ENCODE data around the gene NEU2. TPM values are rescaled to one million over a fixed set of nuclear protein-coding genes. Genes with fewer than 3 reads are reported as not detected.

The NEU2 gene
- total RNA-seq, 1 donor from 2014 or later: not detected

DNA sequence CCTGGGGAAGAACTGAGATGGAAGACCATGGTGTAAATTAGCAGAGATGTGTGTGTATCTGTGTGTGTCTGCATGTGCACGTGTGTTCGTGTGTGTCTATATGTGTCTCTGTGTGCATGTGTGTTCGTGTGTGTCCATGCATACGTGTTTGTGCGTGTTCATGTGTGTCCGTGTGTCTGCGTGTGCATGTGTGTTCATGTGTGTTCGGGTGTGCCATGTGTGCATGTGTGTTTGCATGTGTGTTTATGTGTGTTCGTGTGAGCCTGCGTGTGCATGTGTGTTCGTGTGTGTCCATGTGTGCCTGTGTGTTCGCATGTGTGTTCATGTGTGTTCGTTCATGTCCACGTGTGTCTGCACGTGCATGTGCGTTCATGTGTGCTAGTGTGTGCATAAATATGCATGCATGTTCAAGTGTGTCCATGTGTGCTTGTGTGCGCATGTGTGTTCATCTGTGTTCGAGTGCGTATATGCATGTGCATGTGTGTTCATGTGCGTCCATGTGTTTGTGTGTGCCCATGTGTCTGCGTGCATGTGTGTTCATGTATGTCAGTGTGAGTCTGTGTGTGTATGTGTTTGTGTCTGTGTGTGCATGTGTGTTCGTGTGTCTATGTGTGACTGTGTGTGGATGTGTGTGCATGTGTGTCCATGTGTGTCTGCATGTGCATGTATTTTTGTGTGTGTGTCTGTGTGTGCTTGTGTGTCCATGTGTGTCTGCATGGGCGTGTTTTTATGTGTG is 3.1 kb downstream of the NEU2 start:
- intact Hi-C loops (cut with micrococcal nuclease): no loop called here
- no peaks in the 10 kb centered on the region for H3K4me1 Mint-ChIP-seq
- no peak overlapping the region for H3K4me3 Mint-ChIP-seq
- TF ChIP-seq, protein P1, sequence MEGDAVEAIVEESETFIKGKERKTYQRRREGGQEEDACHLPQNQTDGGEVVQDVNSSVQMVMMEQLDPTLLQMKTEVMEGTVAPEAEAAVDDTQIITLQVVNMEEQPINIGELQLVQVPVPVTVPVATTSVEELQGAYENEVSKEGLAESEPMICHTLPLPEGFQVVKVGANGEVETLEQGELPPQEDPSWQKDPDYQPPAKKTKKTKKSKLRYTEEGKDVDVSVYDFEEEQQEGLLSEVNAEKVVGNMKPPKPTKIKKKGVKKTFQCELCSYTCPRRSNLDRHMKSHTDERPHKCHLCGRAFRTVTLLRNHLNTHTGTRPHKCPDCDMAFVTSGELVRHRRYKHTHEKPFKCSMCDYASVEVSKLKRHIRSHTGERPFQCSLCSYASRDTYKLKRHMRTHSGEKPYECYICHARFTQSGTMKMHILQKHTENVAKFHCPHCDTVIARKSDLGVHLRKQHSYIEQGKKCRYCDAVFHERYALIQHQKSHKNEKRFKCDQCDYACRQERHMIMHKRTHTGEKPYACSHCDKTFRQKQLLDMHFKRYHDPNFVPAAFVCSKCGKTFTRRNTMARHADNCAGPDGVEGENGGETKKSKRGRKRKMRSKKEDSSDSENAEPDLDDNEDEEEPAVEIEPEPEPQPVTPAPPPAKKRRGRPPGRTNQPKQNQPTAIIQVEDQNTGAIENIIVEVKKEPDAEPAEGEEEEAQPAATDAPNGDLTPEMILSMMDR (IDR thresholded peaks at IDR 0.05): no peak
- no peak for DNase-seq
- H3K9me3 Mint-ChIP-seq: no peaks in the 10 kb centered on the region
- ChIA-PET POLR2A (no interaction called here), CTCF (no interaction called here)
- ATAC-seq (ENCODE audit: low read depth): no peak
- no peaks in the 10 kb centered on the region for H3K36me3 Mint-ChIP-seq (ENCODE audit: low read depth)
- no peak overlapping the region for H3K27ac Mint-ChIP-seq
- H3K27me3 Mint-ChIP-seq: no peaks in the 10 kb centered on the region

DNA sequence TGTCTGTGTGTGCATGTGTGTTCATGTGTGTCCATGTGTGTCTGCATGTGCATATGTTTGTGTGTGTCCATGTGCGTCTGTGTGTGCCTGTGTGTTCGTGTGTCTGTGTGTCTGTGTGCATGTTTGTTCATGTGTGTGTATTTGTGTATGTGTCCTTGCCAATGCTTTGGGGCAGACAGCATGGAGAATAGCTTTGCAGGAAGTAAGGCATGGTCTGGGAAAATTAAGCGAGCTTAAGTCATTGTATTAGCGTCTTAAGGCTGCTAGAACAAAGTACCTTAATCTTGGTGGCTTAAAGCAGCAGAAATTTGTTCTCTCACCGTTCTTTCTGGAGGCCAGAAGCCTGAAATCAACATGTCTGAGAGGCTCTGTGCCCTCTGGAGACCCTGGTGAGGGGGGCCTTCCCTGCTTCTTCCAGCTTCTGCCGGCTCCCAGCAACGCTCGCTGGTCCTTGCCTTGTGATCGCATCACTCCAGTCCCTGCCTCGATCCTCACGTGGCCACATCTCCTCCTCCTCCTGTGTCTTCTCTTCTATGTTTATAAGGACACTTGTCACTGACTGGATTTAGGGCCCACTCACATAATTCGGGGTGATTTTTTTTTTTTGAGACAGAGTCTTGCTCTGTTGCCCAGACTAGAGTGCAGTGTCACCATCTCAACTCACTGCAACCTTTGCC is 3.8 kb downstream of the NEU2 start:
- H3K36me3 Mint-ChIP-seq (ENCODE audit: low read depth): no peaks in the 10 kb centered on the region
- TF ChIP-seq, protein P1 (IDR thresholded peaks at IDR 0.05): no peak
- DNase-seq (no peak), ATAC-seq (ENCODE audit: low read depth) (no peak)
- ChIA-PET CTCF (no interaction called here), POLR2A (no interaction called here)
- no peak overlapping the region for H3K4me3 Mint-ChIP-seq
- no peaks in the 10 kb centered on the region for H3K27me3 Mint-ChIP-seq
- no peaks in the 10 kb centered on the region for H3K9me3 Mint-ChIP-seq
- H3K4me1 Mint-ChIP-seq: no peaks in the 10 kb centered on the region
- H3K27ac Mint-ChIP-seq: no peak overlapping the region
- intact Hi-C loops (cut with micrococcal nuclease): no loop called here

DNA sequence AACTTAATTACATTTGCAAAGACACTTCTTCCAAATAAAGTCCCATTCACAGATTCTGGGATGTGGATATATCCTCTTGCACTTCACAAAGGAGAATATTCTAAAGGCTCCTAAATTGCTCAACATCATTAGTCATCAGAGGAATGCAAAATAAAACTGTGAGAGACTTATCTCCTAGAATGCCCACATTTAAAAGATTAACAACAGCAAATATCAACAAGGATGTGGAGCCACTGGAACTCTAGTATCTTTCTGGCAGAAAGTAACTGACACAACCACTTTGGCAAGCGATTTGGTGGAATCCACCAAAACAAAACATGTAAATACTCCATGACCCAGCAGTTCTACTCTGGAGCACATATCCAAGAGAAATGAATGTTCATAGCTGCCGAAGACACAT is 4.6 kb downstream of the NEU2 start:
- CTCF ChIA-PET: no interaction called here
- ATAC-seq (ENCODE audit: low read depth): no peak
- Mint-ChIP-seq H3K9me3 (no peaks in the 10 kb centered on the region), H3K27me3 (peaks cover 2% of the 10 kb centered on the region), H3K4me3 (no peak overlapping the region), H3K27ac (no peak overlapping the region), H3K36me3 (ENCODE audit: low read depth) (no peaks in the 10 kb centered on the region), H3K4me1 (no peaks in the 10 kb centered on the region)
- POLR2A ChIA-PET: no interaction called here
- TF ChIP-seq, protein P1 (IDR thresholded peaks at IDR 0.05): no peak
- intact Hi-C loops (cut with micrococcal nuclease): no loop called here
- no peak for DNase-seq

DNA sequence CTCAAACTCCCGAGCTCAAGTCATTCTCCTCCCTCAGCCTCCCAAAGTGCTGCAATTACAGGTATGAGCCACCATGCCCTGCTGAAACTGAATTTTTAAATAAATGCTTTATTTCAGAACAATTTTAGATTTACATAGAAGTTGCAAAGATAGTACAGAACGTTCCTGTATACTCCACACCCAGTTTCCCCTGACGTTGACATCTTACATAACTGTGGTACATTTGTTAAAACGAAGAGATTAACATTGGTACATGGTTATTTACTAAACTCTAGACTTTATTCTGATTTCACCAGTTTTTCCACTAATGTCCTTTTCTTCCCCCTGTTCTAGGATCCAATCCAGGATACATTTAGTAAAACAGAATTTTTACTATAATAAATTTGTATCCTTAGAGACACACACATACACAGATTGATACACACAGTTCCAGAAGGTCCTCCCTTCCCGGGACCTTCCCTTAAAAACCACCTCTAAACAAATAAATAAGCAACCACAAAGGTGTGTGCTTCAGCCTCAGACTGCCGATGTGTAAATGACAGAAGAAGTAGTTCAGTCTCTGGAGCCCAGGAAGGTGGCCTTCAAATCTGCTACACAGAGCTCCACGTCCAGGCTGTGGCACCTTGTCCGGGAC is 6.9 kb downstream of the NEU2 start:
- POLR2A ChIA-PET: no interaction called here
- ATAC-seq (ENCODE audit: low read depth) (no peak), DNase-seq (no peak)
- Mint-ChIP-seq H3K9me3 (no peaks in the 10 kb centered on the region), H3K4me3 (no peak overlapping the region), H3K4me1 (no peaks in the 10 kb centered on the region), H3K36me3 (ENCODE audit: low read depth) (no peaks in the 10 kb centered on the region), H3K27ac (no peak overlapping the region), H3K27me3 (peaks cover 2% of the 10 kb centered on the region)
- intact Hi-C loops (cut with micrococcal nuclease): no loop called here
- TF ChIP-seq, protein P1 (IDR thresholded peaks at IDR 0.05): no peak
- CTCF ChIA-PET: interaction anchor here (1.1 kb wide), 1 partner anchor 9 kb away, joined by 3 read pairs; no protein-coding TSS in a partner anchor

DNA sequence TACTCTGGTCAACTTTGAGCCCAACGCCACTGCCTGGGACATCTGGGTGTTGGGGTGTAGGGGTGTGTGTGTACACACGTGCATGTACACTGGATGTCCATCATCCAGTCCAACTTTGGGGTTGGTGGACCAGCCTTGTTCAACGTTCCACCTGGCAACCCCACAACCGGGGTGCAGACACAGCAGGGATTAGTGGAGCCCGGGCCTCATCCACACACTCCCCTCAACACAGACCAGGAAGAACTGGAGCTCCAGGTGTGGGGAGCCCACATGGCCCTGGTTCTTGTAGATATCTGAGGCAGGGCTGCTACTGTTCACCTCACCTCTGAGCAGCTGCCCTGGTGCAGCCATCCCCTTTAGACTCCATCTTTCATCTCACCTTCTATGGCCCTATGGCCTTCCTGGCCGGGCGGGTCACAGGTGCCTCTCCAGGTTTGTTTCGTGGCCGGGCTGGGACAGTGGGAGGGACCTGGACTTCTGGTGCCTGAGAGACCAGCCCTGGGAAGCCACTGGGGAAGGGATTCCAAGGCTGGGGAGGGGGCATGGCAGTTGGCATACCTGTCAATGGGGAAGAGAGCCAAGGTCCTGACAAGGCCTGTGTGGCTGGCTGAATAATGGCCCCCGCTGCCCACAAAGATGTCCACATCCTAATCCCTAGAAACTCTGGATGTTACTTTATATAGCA is 7.5 kb downstream of the NEU2 start:
- CTCF ChIA-PET: interaction anchor here (1.1 kb wide), 1 partner anchor 10 kb away, joined by 3 read pairs; no protein-coding TSS in a partner anchor
- H3K27me3 Mint-ChIP-seq: peaks cover 2% of the 10 kb centered on the region
- no peaks in the 10 kb centered on the region for H3K36me3 Mint-ChIP-seq (ENCODE audit: low read depth)
- ATAC-seq (ENCODE audit: low read depth): no peak
- intact Hi-C loops (cut with micrococcal nuclease): no loop called here
- H3K4me1 Mint-ChIP-seq: no peaks in the 10 kb centered on the region
- POLR2A ChIA-PET: no interaction called here
- H3K9me3 Mint-ChIP-seq: no peaks in the 10 kb centered on the region
- no peak overlapping the region for H3K4me3 Mint-ChIP-seq
- DNase-seq: no peak
- no peak overlapping the region for H3K27ac Mint-ChIP-seq
- TF ChIP-seq, protein P1 (IDR thresholded peaks at IDR 0.05): no peak
